G401 (cell line): ENCODE data around the gene PTPN1. TPM values are rescaled to one million over a fixed set of nuclear protein-coding genes. Genes with fewer than 3 reads are reported as not detected.

Experiments
- total RNA-seq: library from RNA; depleted of rRNA; stranded (reverse); fragments of >200 nt; shearing (Covaris generic); gene quantifications from 2 replicates; pipeline ENCODE4 v1.2.3, GENCODE V29; 2014; rRNA removed

Gene PTPN1
- total RNA-seq, 1 experiment from 2014 or later, result 46.5 TPM

Other genes starting within 250 kb of the PTPN1 start
- 6.9 and 7.4 TPM in 2 replicates for gene RIPOR3, start 181.2 kb downstream of the PTPN1 start, total RNA-seq
- gene PARD6B, start 221.2 kb downstream of the PTPN1 start, total RNA-seq, result 30.0 and 43.3 TPM in 2 replicates